ENCODE data around the gene FLT3.

- no peak for TF ChIP-seq FOXP2 (optimal IDR thresholded peaks at IDR 0.05; ENCODE audit: control extremely low read depth, extremely low read length, insufficient read depth)
- TF ChIP-seq POLR2AphosphoS5 (IDR thresholded peaks at IDR 0.05; ENCODE audit: borderline replicate concordance, low read depth, low read length), result no peak
Observed at GRCh38 chr13:28026508-28026907, 73.9 kb downstream of the FLT3 start.

All from SK-N-MC (cell line).